ENCODE data around the gene ERCC6L2. TPM values are rescaled to one million over a fixed set of nuclear protein-coding genes. Genes with fewer than 3 reads are reported as not detected.

Gene ERCC6L2
- polyA plus RNA-seq, 1 of the 3 experiments (the other 2 are of a cell fraction): 10.0 TPM

- TF ChIP-seq FOXJ3 (CRISPR knock-in tag; IDR thresholded peaks at IDR 0.05) (no peak), ELF1 (IDR thresholded peaks at IDR 0.05) (0 out of 2 replicates have a peak, but pooled peaks have one; percentile 28), TCF12 (IDR thresholded peaks at IDR 0.05) (peak; percentile 99), EZH2phosphoT487 (IDR thresholded peaks at IDR 0.05; ENCODE audit: borderline replicate concordance, low read depth) (no peak), TAF1 (IDR thresholded peaks at IDR 0.05; ENCODE audit: borderline replicate concordance, low read depth, low read length) (peak; percentile 27; the same call in 1 of the 2 replicates), SIN3A (IDR thresholded peaks at IDR 0.05; ENCODE audit: borderline replicate concordance, low read depth, low read length) (peak; percentile 71; the same call in 1 of the 2 replicates), GATA2 (CRISPR knock-in tag; IDR thresholded peaks at IDR 0.05) (peak; percentile 62), IRF3 (IDR thresholded peaks at IDR 0.05; ENCODE audit: low read depth, low read length) (no peak), NFIC (IDR thresholded peaks at IDR 0.05; ENCODE audit: borderline replicate concordance) (peak; percentile 98), SMC3 (IDR thresholded peaks at IDR 0.05; ENCODE audit: low read depth, low read length) (no peak)
Observed at GRCh38 chr9:95857124-95857523, 18.4 kb upstream of the ERCC6L2 start (continued).

GRCh38 chr9:95857896-95858295 is 17.6 kb upstream of the ERCC6L2 start:
- peaks cover 22 to 30% of the 10 kb centered on the region in 2 experiments; a peak in 3 of 4 replicates for H3K4me1 ChIP-seq (ENCODE audit: control insufficient read depth in 1 of 2, insufficient read depth in 2 of 2, low read depth in 1 of 2, low read length in 1 of 2)
- H3K36me3 ChIP-seq (replicated peaks in 1 of 2; ENCODE audit: control insufficient read depth in 1 of 2, insufficient read depth in 2 of 2, low read length in 1 of 2): peaks cover 0 to 8% of the 10 kb centered on the region in 2 experiments
- no peaks in the 10 kb centered on the region for H3K79me2 ChIP-seq (ENCODE audit: insufficient read depth)
- H2AFZ ChIP-seq (ENCODE audit: low read depth): no peak overlapping the region
- H3K9me2 ChIP-seq: no peaks in the 10 kb centered on the region
- TF ChIP-seq RCOR1 (IDR thresholded peaks at IDR 0.05; ENCODE audit: low read length): no peak
- no peak for TF ChIP-seq TEAD4 (IDR thresholded peaks at IDR 0.05; ENCODE audit: borderline replicate concordance, insufficient read depth)
- TF ChIP-seq IRF3 (IDR thresholded peaks at IDR 0.05; ENCODE audit: low read depth, low read length): no peak
- no peak for TF ChIP-seq TAF1 (IDR thresholded peaks at IDR 0.05; ENCODE audit: borderline replicate concordance, low read depth, low read length)
- no peak for TF ChIP-seq JUND (IDR thresholded peaks at IDR 0.05)
- TF ChIP-seq MEF2A (IDR thresholded peaks at IDR 0.05; ENCODE audit: borderline replicate concordance, low read depth): no peak
- no peak for TF ChIP-seq ELF1 (IDR thresholded peaks at IDR 0.05)
- no peak for TF ChIP-seq NFIC (IDR thresholded peaks at IDR 0.05; ENCODE audit: borderline replicate concordance)
- TF ChIP-seq YY1 (IDR thresholded peaks at IDR 0.05; ENCODE audit: low read depth): no peak
- TF ChIP-seq NRF1 (IDR thresholded peaks at IDR 0.05; ENCODE audit: low read depth, low read length): no peak
- no peak for TF ChIP-seq GATA2 (CRISPR knock-in tag; IDR thresholded peaks at IDR 0.05)
- TF ChIP-seq FOSL2 (IDR thresholded peaks at IDR 0.05; ENCODE audit: borderline replicate concordance, low read depth): no peak
- TF ChIP-seq CTCF (IDR thresholded peaks at IDR 0.05): no peak
- TF ChIP-seq REST (IDR thresholded peaks at IDR 0.05; ENCODE audit: low read depth, low read length): no peak
- TF ChIP-seq EZH2phosphoT487 (IDR thresholded peaks at IDR 0.05; ENCODE audit: borderline replicate concordance, low read depth): no peak
- TF ChIP-seq SIN3A (IDR thresholded peaks at IDR 0.05; ENCODE audit: borderline replicate concordance, low read depth, low read length): no peak
- no peak for TF ChIP-seq MXI1 (IDR thresholded peaks at IDR 0.05; ENCODE audit: low read depth, low read length)
- no peak for TF ChIP-seq EP300 (IDR thresholded peaks at IDR 0.05; ENCODE audit: borderline replicate concordance in 1 of 2, low read depth in 1 of 2, low read length in 1 of 2)
- no peak for TF ChIP-seq TCF12 (IDR thresholded peaks at IDR 0.05)
- TF ChIP-seq FOXJ3 (CRISPR knock-in tag; IDR thresholded peaks at IDR 0.05): no peak
- CTCF ChIA-PET: interaction anchor here (0.6 to 1.4 kb wide), 3 partner anchors 12 to 360 kb away, joined by 3 read pairs; no protein-coding TSS in a partner anchor
- H3K27me3 ChIP-seq (ENCODE audit: insufficient read depth): no peaks in the 10 kb centered on the region
- DNase-seq: no peak
- no peaks in the 10 kb centered on the region for H4K20me1 ChIP-seq (ENCODE audit: insufficient read depth)
- peaks cover 14% of the 10 kb centered on the region; the same call in 1 of the 2 replicates for H3K9me3 ChIP-seq
- peak overlapping the region in 1 of 2 experiments; percentile 73; a peak in 2 of 4 replicates for H3K27ac ChIP-seq (ENCODE audit: low read depth in 2 of 2, low read length in 1 of 2)
- H3K9ac ChIP-seq: no peak overlapping the region
- H3F3A ChIP-seq (replicated peaks; ENCODE audit: insufficient read depth): peaks cover 26% of the 10 kb centered on the region
- H3K4me3 ChIP-seq (ENCODE audit: low read depth in 2 of 2, low read length in 1 of 2): no peak overlapping the region
- no peak overlapping the region for H3K4me2 ChIP-seq
- POLR2A ChIA-PET: interaction anchor here (1.0 kb wide), 1 partner anchor 17 kb away, joined by 3 read pairs; the partner anchor contains the start of gene ERCC6L2

All from SK-N-SH (cell line).